ENCODE data around the gene GMFB. TPM values are rescaled to one million over a fixed set of nuclear protein-coding genes. Genes with fewer than 3 reads are reported as not detected.
A peak's percentile ranks its signal among the peaks of the same experiment; 100 is the strongest.

The GMFB gene
- total RNA-seq, 5 donors from 2014 or later (not counting 1 experiment from before 2014, with no cell fraction given): 26.2 to 33.0 (median 27.8) TPM

GRCh38 chr14:54512393-54512792, 23.6 kb upstream of the GMFB start:
- Histone ChIP-seq H3K9me3 (peaks cover 2% of the 10 kb centered on the region), H3K27me3 (replicated peaks in 1 of 2; ENCODE audit: control insufficient read depth in 2 of 2, extremely low read depth in 1 of 2, insufficient read depth in 2 of 2, low read length in 1 of 2) (no peaks in the 10 kb centered on the region), H3K27ac (ENCODE audit: low read length) (no peak overlapping the region), H3K4me3 (ENCODE audit: control insufficient read depth in 1 of 2, extremely low read depth in 1 of 2, low read length in 1 of 2) (no peak overlapping the region), H3K4me1 (ENCODE audit: control insufficient read depth in 1 of 2, extremely low read depth in 1 of 2, insufficient read depth in 2 of 2, low read length in 2 of 2) (peaks cover 9 to 26% of the 10 kb centered on the region in 2 experiments), H3K36me3 (ENCODE audit: control insufficient read depth in 2 of 2, extremely low read depth in 1 of 2, insufficient read depth in 1 of 2, low read length in 1 of 2) (no peaks in the 10 kb centered on the region)
- ATAC-seq (replicated peaks in 1 of 4) (no peak), DNase-seq (no peak)
- WGBS (ENCODE audit: insufficient coverage): no CpG with 5 or more reads among the region's 1 CpG
- peaks cover 67 to 70% (median 70%) of the 10 kb centered on the region in 3 donors for H3K4me1 Mint-ChIP-seq
- ChIA-PET CTCF (interaction anchor here (0.5 to 1.4 kb wide), 5 partner anchors 50 to 639 kb away, joined by 3 to 4 read pairs (median 3); no protein-coding TSS in a partner anchor), POLR2A (interaction anchor here (0.6 to 1.0 kb wide), 2 partner anchors 13 to 14 kb away, joined by 3 to 4 read pairs; no protein-coding TSS in a partner anchor)
- no peaks in the 10 kb centered on the region for H3K27me3 Mint-ChIP-seq
- H3K27ac Mint-ChIP-seq: peak overlapping the region in 1 of 2 donors; percentile 24
- peaks cover 29% of the 10 kb centered on the region for H3K36me3 Mint-ChIP-seq
- H3K4me3 Mint-ChIP-seq: peak overlapping the region in 1 of 3 donors; percentile 1
- peaks cover 0 to 10% (median 7%) of the 10 kb centered on the region in 3 donors for H3K9me3 Mint-ChIP-seq

- under 1% methylated on average over 63 of the region's 66 CpGs for WGBS (ENCODE audit: insufficient coverage)
- Mint-ChIP-seq H3K27ac (peak within 1 kb of the TSS; percentile 82 to 89), H3K9me3 (no peaks in the 10 kb centered on the region), H3K27me3 (peaks cover 1 to 4% of the 10 kb centered on the region in 2 donors), H3K4me3 (peak within 1 kb of the TSS; percentile 93 to 97 (median 96)), H3K4me1 (peaks cover 53 to 56% (median 56%) of the 10 kb centered on the region in 3 donors), H3K36me3 (peaks cover 9% of the 10 kb centered on the region)
- CTCF ChIA-PET: interaction anchor here (0.6 to 3.5 kb wide), 9 partner anchors 16 to 391 kb away, joined by 3 to 29 read pairs (median 3); partner anchors contain the start of gene GMFB (in 1 of the 2)
- peaks cover 9 to 26% of the 10 kb centered on the region in 2 experiments for H3K4me1 ChIP-seq (ENCODE audit: control insufficient read depth in 1 of 2, extremely low read depth in 1 of 2, insufficient read depth in 2 of 2, low read length in 2 of 2)
- H3K27ac ChIP-seq (ENCODE audit: low read length): peak within 1 kb of the TSS; percentile 77
- DNase-seq (peak; percentile 79 to 97 (median 89)), ATAC-seq (replicated peaks in 1 of 4) (peak; percentile 96 to 99 (median 99))
- H3K4me3 ChIP-seq (ENCODE audit: control insufficient read depth in 1 of 2, extremely low read depth in 1 of 2, low read length in 1 of 2): peak within 1 kb of the TSS; percentile 95 to 98
- no peaks in the 10 kb centered on the region for H3K36me3 ChIP-seq (ENCODE audit: control insufficient read depth in 2 of 2, extremely low read depth in 1 of 2, insufficient read depth in 1 of 2, low read length in 1 of 2)
- POLR2A ChIA-PET: interaction anchor here (0.5 to 2.9 kb wide), 6 partner anchors 19 to 1778 kb away, joined by 3 to 27 read pairs (median 4); partner anchors contain the start of gene GMFB (in 1 of the 2)
- H3K9me3 ChIP-seq: no peaks in the 10 kb centered on the region
- no peaks in the 10 kb centered on the region for H3K27me3 ChIP-seq (replicated peaks in 1 of 2; ENCODE audit: control insufficient read depth in 2 of 2, extremely low read depth in 1 of 2, insufficient read depth in 2 of 2, low read length in 1 of 2)
Observed at GRCh38 chr14:54509546-54510501, 21.0 kb upstream of the GMFB start, which contains the start of gene CGRRF1. Gene CGRRF1 (plus strand): TSS chr14:54509906. CDS start chr14:54509960, 54 bp downstream.

GRCh38 chr14:54503486-54503885, 14.7 kb upstream of the GMFB start:
- Mint-ChIP-seq H3K4me3 (no peak overlapping the region), H3K27me3 (peaks cover 17 to 24% of the 10 kb centered on the region in 2 donors), H3K36me3 (no peaks in the 10 kb centered on the region), H3K27ac (no peak overlapping the region), H3K4me1 (no peaks in the 10 kb centered on the region), H3K9me3 (no peaks in the 10 kb centered on the region)
- POLR2A ChIA-PET: no interaction called here
- Histone ChIP-seq H3K4me3 (ENCODE audit: control insufficient read depth in 1 of 2, extremely low read depth in 1 of 2, low read length in 1 of 2) (no peak overlapping the region), H3K27me3 (replicated peaks in 1 of 2; ENCODE audit: control insufficient read depth in 2 of 2, extremely low read depth in 1 of 2, insufficient read depth in 2 of 2, low read length in 1 of 2) (peaks cover 0 to 19% of the 10 kb centered on the region in 2 experiments), H3K36me3 (ENCODE audit: control insufficient read depth in 2 of 2, extremely low read depth in 1 of 2, insufficient read depth in 1 of 2, low read length in 1 of 2) (no peaks in the 10 kb centered on the region), H3K9me3 (no peaks in the 10 kb centered on the region), H3K4me1 (ENCODE audit: control insufficient read depth in 1 of 2, extremely low read depth in 1 of 2, insufficient read depth in 2 of 2, low read length in 2 of 2) (no peaks in the 10 kb centered on the region), H3K27ac (ENCODE audit: low read length) (no peak overlapping the region)
- CTCF ChIA-PET: no interaction called here
- WGBS (ENCODE audit: insufficient coverage): 100% methylated on average over 1 of the region's 3 CpGs
- DNase-seq: no peak
- no peak for ATAC-seq (replicated peaks in 1 of 4)

DNA sequence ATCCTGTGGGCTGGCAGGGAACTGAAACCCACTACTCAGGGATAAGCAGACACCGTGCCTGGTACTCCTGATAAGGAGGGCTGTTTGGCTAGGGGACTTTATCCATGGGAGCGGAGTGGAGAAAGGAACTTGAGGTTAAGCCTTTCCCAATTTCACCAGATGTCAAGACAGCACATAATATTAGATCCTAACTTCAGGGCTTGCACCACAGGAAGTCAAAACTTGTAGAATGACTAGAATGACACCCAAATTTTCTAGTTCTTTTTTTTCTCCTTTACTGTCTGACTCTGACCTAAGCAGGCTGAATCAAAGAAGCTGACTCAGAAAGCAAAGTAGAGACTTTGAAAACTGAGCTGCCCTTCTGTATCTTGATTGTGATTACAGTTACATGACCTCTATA, 13.8 kb upstream of the GMFB start:
- CTCF ChIA-PET: no interaction called here
- H3K27ac ChIP-seq (ENCODE audit: low read length): no peak overlapping the region
- POLR2A ChIA-PET: no interaction called here
- no peaks in the 10 kb centered on the region for H3K36me3 ChIP-seq (ENCODE audit: control insufficient read depth in 2 of 2, extremely low read depth in 1 of 2, insufficient read depth in 1 of 2, low read length in 1 of 2)
- DNase-seq (no peak), ATAC-seq (replicated peaks in 1 of 4) (no peak)
- Mint-ChIP-seq H3K27ac (no peak overlapping the region), H3K36me3 (no peaks in the 10 kb centered on the region), H3K4me1 (no peaks in the 10 kb centered on the region), H3K27me3 (peaks cover 23 to 30% of the 10 kb centered on the region in 2 donors), H3K4me3 (no peak overlapping the region), H3K9me3 (no peaks in the 10 kb centered on the region)
- no peaks in the 10 kb centered on the region for H3K4me1 ChIP-seq (ENCODE audit: control insufficient read depth in 1 of 2, extremely low read depth in 1 of 2, insufficient read depth in 2 of 2, low read length in 2 of 2)
- WGBS (ENCODE audit: insufficient coverage): no CpG with 5 or more reads among the region's 2 CpGs
- no peaks in the 10 kb centered on the region for H3K9me3 ChIP-seq
- no peak overlapping the region for H3K4me3 ChIP-seq (ENCODE audit: control insufficient read depth in 1 of 2, extremely low read depth in 1 of 2, low read length in 1 of 2)
- H3K27me3 ChIP-seq (replicated peaks in 1 of 2; ENCODE audit: control insufficient read depth in 2 of 2, extremely low read depth in 1 of 2, insufficient read depth in 2 of 2, low read length in 1 of 2): peaks cover 0 to 20% of the 10 kb centered on the region in 2 experiments

DNA sequence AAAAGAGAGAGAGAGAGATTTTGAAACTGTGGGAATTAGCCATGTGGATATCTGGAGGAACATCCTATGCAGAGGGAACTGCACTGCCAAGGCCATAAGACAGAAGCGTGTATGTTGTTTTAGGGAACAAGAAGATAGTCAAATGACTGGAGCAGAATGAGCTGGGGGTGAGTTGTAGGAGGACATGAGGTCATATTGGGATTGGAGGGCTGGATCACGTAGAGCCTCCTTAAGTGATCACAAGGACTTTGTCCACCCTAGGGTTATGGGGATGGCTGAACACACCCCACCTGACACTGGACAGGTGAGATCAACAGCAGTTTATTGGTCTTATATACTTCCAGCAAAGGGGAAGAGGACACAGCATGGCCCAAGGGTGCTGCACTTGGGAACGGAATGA, 12.7 kb upstream of the GMFB start:
- no peak overlapping the region for H3K4me3 ChIP-seq (ENCODE audit: control insufficient read depth in 1 of 2, extremely low read depth in 1 of 2, low read length in 1 of 2)
- CTCF ChIA-PET: interaction anchor here in 1 of 2 donors (0.7 to 1.1 kb wide), 2 partner anchors 54 to 274 kb away, joined by 3 to 6 read pairs; no protein-coding TSS in a partner anchor
- H3K27ac ChIP-seq (ENCODE audit: low read length): no peak overlapping the region
- Mint-ChIP-seq H3K27me3 (peaks cover 23 to 30% of the 10 kb centered on the region in 2 donors), H3K9me3 (no peaks in the 10 kb centered on the region), H3K4me3 (no peak overlapping the region), H3K27ac (no peak overlapping the region), H3K36me3 (no peaks in the 10 kb centered on the region), H3K4me1 (no peaks in the 10 kb centered on the region)
- H3K9me3 ChIP-seq: no peaks in the 10 kb centered on the region
- DNase-seq: no peak
- POLR2A ChIA-PET: interaction anchor here in 1 of 2 donors (0.7 kb wide), 1 partner anchor 18 kb away, joined by 3 read pairs; no protein-coding TSS in a partner anchor
- no peak for ATAC-seq (replicated peaks in 1 of 4)
- peaks cover 0 to 20% of the 10 kb centered on the region in 2 experiments for H3K27me3 ChIP-seq (replicated peaks in 1 of 2; ENCODE audit: control insufficient read depth in 2 of 2, extremely low read depth in 1 of 2, insufficient read depth in 2 of 2, low read length in 1 of 2)
- no peaks in the 10 kb centered on the region for H3K36me3 ChIP-seq (ENCODE audit: control insufficient read depth in 2 of 2, extremely low read depth in 1 of 2, insufficient read depth in 1 of 2, low read length in 1 of 2)
- H3K4me1 ChIP-seq (ENCODE audit: control insufficient read depth in 1 of 2, extremely low read depth in 1 of 2, insufficient read depth in 2 of 2, low read length in 2 of 2): no peaks in the 10 kb centered on the region
- WGBS (ENCODE audit: insufficient coverage): 100% methylated on average over 1 of the region's 3 CpGs

DNA sequence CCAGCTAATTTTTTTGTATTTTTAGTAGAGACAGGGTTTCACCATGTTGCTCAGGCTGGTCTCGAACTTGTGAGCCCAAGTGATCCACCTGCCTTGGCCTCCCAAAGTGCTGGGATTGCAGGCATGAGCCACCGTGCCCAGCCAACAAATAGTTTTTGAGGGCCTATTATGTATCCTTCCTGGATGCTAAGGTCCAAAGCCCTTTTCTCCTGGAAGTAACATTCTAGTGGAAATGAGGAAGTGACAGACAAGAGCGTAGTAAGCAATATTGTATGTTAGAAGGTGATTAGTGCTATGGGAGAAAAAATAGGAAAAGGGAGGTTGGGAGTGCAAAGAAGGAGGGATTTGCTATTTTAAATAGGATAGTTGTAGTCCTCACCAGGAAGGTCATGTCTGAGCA, 12.0 kb upstream of the GMFB start:
- Histone ChIP-seq H3K4me3 (ENCODE audit: control insufficient read depth in 1 of 2, extremely low read depth in 1 of 2, low read length in 1 of 2) (no peak overlapping the region), H3K36me3 (ENCODE audit: control insufficient read depth in 2 of 2, extremely low read depth in 1 of 2, insufficient read depth in 1 of 2, low read length in 1 of 2) (no peaks in the 10 kb centered on the region), H3K27me3 (replicated peaks in 1 of 2; ENCODE audit: control insufficient read depth in 2 of 2, extremely low read depth in 1 of 2, insufficient read depth in 2 of 2, low read length in 1 of 2) (peaks cover 0 to 20% of the 10 kb centered on the region in 2 experiments), H3K4me1 (ENCODE audit: control insufficient read depth in 1 of 2, extremely low read depth in 1 of 2, insufficient read depth in 2 of 2, low read length in 2 of 2) (no peaks in the 10 kb centered on the region), H3K27ac (ENCODE audit: low read length) (no peak overlapping the region), H3K9me3 (no peaks in the 10 kb centered on the region)
- H3K4me1 Mint-ChIP-seq: no peaks in the 10 kb centered on the region
- DNase-seq (no peak), ATAC-seq (replicated peaks in 1 of 4) (no peak)
- H3K27ac Mint-ChIP-seq: no peak overlapping the region
- CTCF ChIA-PET: interaction anchor here in 1 of 2 donors (0.5 kb wide), 1 partner anchor 465 kb away, joined by 3 read pairs; no protein-coding TSS in a partner anchor
- no peaks in the 10 kb centered on the region for H3K36me3 Mint-ChIP-seq
- POLR2A ChIA-PET: no interaction called here
- peaks cover 23 to 30% of the 10 kb centered on the region in 2 donors for H3K27me3 Mint-ChIP-seq
- H3K4me3 Mint-ChIP-seq: no peak overlapping the region
- 80% methylated on average over 3 of the region's 3 CpGs for WGBS (ENCODE audit: insufficient coverage)
- no peaks in the 10 kb centered on the region for H3K9me3 Mint-ChIP-seq
